ENCODE measurements around the gene SAP130.

Gene SAP130

GRCh38 chr2:127968610-127969339, 59.1 kb downstream of the SAP130 start:
- DNase-seq (ENCODE audit: low read depth) = no peak
- H3K4me3 ChIP-seq (ENCODE audit: low read depth, low read length) = no peak overlapping the region
- no peak for TF ChIP-seq CTCF (IDR thresholded peaks at IDR 0.05; ENCODE audit: control insufficient read depth, extremely low read depth, insufficient read depth)

GRCh38 chr2:127961729-127962128, 66.1 kb downstream of the SAP130 start:
- no peak for DNase-seq (ENCODE audit: low read depth)
- TF ChIP-seq CTCF (IDR thresholded peaks at IDR 0.05; ENCODE audit: control insufficient read depth, extremely low read depth, insufficient read depth) = no peak
- H3K4me3 ChIP-seq (ENCODE audit: low read depth, low read length) = no peak overlapping the region

- no peak for DNase-seq (ENCODE audit: low read depth)
- TF ChIP-seq CTCF (IDR thresholded peaks at IDR 0.05; ENCODE audit: control insufficient read depth, extremely low read depth, insufficient read depth) = no peak
- H3K4me3 ChIP-seq (ENCODE audit: low read depth, low read length) = no peak overlapping the region
Measured at GRCh38 chr2:127957240-127957639, 70.6 kb downstream of the SAP130 start.

GRCh38 chr2:127954857-127955256, 73.0 kb downstream of the SAP130 start:
- DNase-seq (ENCODE audit: low read depth) = no peak
- no peak overlapping the region for H3K4me3 ChIP-seq (ENCODE audit: low read depth, low read length)
- TF ChIP-seq CTCF (IDR thresholded peaks at IDR 0.05; ENCODE audit: control insufficient read depth, extremely low read depth, insufficient read depth) = no peak

GRCh38 chr2:127953849-127954248, 74.0 kb downstream of the SAP130 start:
- TF ChIP-seq CTCF (IDR thresholded peaks at IDR 0.05; ENCODE audit: control insufficient read depth, extremely low read depth, insufficient read depth) = no peak

GRCh38 chr2:127953128-127953718, 74.6 kb downstream of the SAP130 start:
- TF ChIP-seq CTCF (IDR thresholded peaks at IDR 0.05; ENCODE audit: control insufficient read depth, extremely low read depth, insufficient read depth) = no peak
- peak; percentile 7 for DNase-seq (ENCODE audit: low read depth)
- no peak overlapping the region for H3K4me3 ChIP-seq (ENCODE audit: low read depth, low read length)

More at GRCh38 chr2:127953849-127954248, 74.0 kb downstream of the SAP130 start:
- H3K4me3 ChIP-seq (ENCODE audit: low read depth, low read length) = no peak overlapping the region
- DNase-seq (ENCODE audit: low read depth) = no peak

Measured in LNCaP clone FGC (cell line).